Measurements from ENCODE around the gene TBC1D22B. TPM values are rescaled to one million over a fixed set of nuclear protein-coding genes. Genes with fewer than 3 reads are reported as not detected.
"Not testable (repeated sequence)": the region's sequence is repeated elsewhere in the genome, so short reads cannot be mapped to it uniquely, and the experiment has no call there.

Gene TBC1D22B
- total and polyA plus RNA-seq, 7 donors, result 4.3 to 25.6 (median 9.0) TPM

DNA sequence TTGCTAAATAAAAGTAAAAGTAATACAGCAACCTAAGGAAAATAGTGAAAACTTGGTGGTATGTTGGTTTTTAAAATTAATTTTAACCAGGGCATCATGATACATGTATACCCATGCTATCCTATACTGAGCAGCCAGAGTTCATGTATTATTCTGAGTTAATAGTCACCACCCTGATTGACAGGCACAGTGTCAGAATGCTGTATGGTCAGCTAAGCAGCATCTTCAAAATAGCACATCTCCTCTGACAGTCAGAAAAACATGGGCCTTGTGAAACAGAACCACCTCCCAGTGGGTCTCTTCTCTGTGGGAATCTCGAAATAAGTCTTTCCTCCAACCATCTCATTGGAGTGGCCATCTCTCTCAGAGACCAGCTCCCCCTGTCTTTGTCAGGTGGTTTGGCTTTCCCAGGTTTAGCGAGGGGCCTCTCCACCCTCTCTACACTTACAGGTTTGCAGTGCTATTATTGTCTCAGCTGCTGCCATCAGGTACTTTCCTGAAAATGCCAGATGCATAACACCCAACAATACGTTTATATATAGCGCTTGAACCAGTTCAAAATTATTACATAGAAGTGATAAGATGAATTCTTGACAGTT lies 49.2 kb downstream of the TBC1D22B start:
- 87 to 94% (median 88%) methylated on average over 4 of the region's 4 CpGs for WGBS, 3 donors

DNA sequence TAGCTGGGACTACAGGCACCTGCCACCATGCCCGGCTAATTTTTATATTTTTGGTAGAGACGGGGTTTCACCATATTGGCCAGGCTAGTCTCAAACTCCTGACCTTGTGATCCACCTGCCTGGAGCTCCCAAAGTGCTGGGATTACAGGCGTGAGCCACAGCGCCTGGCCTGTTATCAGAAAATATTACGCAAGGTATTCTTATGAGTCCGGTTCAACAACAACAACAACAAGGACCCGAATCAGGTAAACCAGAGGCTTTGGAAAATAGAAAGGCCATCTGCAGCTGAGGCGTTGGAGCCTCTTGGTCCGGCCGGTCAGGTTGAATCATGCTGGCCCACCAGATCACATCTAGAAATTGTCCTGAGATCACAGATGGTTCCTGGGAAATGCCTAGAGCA lies 49.9 kb downstream of the TBC1D22B start:
- Histone ChIP-seq H3K36me3 (ENCODE audit: insufficient read depth in 1 of 2, low read depth in 1 of 2) (peaks cover 6 to 40% of the 10 kb centered on the region in 2 donors), H3K4me1 (peaks cover 16% of the 10 kb centered on the region)
- H3K9me3 ChIP-seq; intact Hi-C loops (cut with DNase I); DNase-seq; ATAC-seq; H3K27ac ChIP-seq; H3K27me3 ChIP-seq (ENCODE audit: insufficient read depth in 3 of 3, low read length in 2 of 3); H3K4me3 ChIP-seq: not testable (repeated sequence)
- 92 to 96% (median 94%) methylated on average over 10 of the region's 10 CpGs for WGBS, 3 donors

More for the DNA sequence above, 49.2 kb downstream of the TBC1D22B start:
- no peak for DNase-seq
- no peaks in the 10 kb centered on the region for H3K9me3 ChIP-seq
- no peak overlapping the region for H3K4me3 ChIP-seq
- H3K27me3 ChIP-seq (ENCODE audit: insufficient read depth in 3 of 3, low read length in 2 of 3), result no peaks in the 10 kb centered on the region
- peaks cover 6 to 43% of the 10 kb centered on the region in 2 donors for H3K36me3 ChIP-seq (ENCODE audit: insufficient read depth in 1 of 2, low read depth in 1 of 2)
- peaks cover 16% of the 10 kb centered on the region for H3K4me1 ChIP-seq
- H3K27ac ChIP-seq, result peak overlapping the region; percentile 12
- ATAC-seq, result peak in 2 of 4 donors; percentile 31 to 46
- TF ChIP-seq, protein P1, sequence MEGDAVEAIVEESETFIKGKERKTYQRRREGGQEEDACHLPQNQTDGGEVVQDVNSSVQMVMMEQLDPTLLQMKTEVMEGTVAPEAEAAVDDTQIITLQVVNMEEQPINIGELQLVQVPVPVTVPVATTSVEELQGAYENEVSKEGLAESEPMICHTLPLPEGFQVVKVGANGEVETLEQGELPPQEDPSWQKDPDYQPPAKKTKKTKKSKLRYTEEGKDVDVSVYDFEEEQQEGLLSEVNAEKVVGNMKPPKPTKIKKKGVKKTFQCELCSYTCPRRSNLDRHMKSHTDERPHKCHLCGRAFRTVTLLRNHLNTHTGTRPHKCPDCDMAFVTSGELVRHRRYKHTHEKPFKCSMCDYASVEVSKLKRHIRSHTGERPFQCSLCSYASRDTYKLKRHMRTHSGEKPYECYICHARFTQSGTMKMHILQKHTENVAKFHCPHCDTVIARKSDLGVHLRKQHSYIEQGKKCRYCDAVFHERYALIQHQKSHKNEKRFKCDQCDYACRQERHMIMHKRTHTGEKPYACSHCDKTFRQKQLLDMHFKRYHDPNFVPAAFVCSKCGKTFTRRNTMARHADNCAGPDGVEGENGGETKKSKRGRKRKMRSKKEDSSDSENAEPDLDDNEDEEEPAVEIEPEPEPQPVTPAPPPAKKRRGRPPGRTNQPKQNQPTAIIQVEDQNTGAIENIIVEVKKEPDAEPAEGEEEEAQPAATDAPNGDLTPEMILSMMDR (IDR thresholded peaks at IDR 0.05), result no peak
- intact Hi-C loops (cut with DNase I), result no loop called here

GRCh38 chr6:37308069-37308815 lies 50.7 kb downstream of the TBC1D22B start:
- TF ChIP-seq, protein P1 (IDR thresholded peaks at IDR 0.05), result no peak
- Histone ChIP-seq H3K36me3 (ENCODE audit: insufficient read depth in 1 of 2, low read depth in 1 of 2) (peaks cover 4 to 39% of the 10 kb centered on the region in 2 donors), H3K27me3 (ENCODE audit: insufficient read depth in 3 of 3, low read length in 2 of 3) (no peaks in the 10 kb centered on the region), H3K9me3 (no peaks in the 10 kb centered on the region), H3K4me1 (peaks cover 16% of the 10 kb centered on the region), H3K27ac (peak overlapping the region; percentile 13), H3K4me3 (no peak overlapping the region)
- intact Hi-C loops (cut with DNase I), result no loop called here
- 42 to 68% (median 43%) methylated on average over 5 of the region's 5 CpGs for WGBS, 3 donors
- ATAC-seq (peak in 3 of 4 donors; percentile 60 to 77 (median 63)), DNase-seq (no peak)

DNA sequence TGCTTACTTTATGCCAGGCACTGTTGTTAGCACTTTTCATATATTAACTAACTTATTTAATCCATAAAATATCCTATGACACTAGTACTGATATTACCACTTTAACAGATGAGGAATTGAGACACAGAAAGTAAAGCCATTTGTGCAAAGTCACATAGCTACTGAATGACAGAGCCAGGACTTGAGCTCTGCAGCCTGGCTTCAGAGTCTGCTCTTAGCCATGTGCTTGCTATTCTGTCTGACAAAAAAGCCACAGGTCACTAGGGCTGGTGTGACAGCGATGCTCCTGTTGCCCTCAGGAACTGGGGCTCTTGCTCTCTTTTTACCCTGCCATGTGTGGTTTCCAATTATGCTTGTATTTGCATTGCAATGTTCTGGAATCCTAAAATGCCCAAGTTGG lies 51.5 kb downstream of the TBC1D22B start:
- peak in 3 of 4 donors; percentile 44 to 73 (median 54) for ATAC-seq
- H3K4me1 ChIP-seq, result peaks cover 16% of the 10 kb centered on the region
- H3K4me3 ChIP-seq, result no peak overlapping the region
- peaks cover 3 to 39% of the 10 kb centered on the region in 2 donors for H3K36me3 ChIP-seq (ENCODE audit: insufficient read depth in 1 of 2, low read depth in 1 of 2)
- intact Hi-C loops (cut with DNase I), result no loop called here
- DNase-seq, result no peak
- H3K9me3 ChIP-seq, result no peaks in the 10 kb centered on the region
- 76 to 100% (median 87%) methylated on average over 1 of the region's 1 CpG for WGBS, 3 donors
- TF ChIP-seq, protein P1 (IDR thresholded peaks at IDR 0.05), result no peak
- no peaks in the 10 kb centered on the region for H3K27me3 ChIP-seq (ENCODE audit: insufficient read depth in 3 of 3, low read length in 2 of 3)
- no peak overlapping the region for H3K27ac ChIP-seq

DNA sequence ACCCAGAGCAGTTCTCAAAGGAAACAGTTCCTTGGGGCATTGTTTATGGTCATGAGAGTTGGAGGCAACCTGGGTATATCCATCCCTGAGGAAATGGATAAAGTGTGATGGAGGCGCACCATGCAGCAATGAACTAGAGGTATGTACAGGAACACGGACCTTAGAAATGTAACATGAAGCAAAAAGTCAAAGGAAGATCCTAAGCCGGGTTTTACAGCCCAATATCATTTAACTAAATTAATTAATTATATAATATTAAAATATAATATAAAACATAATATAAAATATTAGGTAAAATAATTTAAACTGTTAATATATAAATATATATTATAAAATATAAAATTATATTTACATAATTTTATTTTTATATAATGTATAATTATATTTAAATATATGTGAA lies 52.1 kb downstream of the TBC1D22B start:
- peaks cover 16% of the 10 kb centered on the region for H3K4me1 ChIP-seq
- no peak for DNase-seq
- no peak for ATAC-seq
- H3K27ac ChIP-seq, result no peak overlapping the region
- no peaks in the 10 kb centered on the region for H3K9me3 ChIP-seq
- no peak overlapping the region for H3K4me3 ChIP-seq
- 66 to 83% (median 68%) methylated on average over 3 of the region's 3 CpGs for WGBS, 3 donors
- intact Hi-C loops (cut with DNase I), result no loop called here
- H3K27me3 ChIP-seq (ENCODE audit: insufficient read depth in 3 of 3, low read length in 2 of 3), result no peaks in the 10 kb centered on the region
- TF ChIP-seq, protein P1 (IDR thresholded peaks at IDR 0.05), result no peak
- peaks cover 3 to 44% of the 10 kb centered on the region in 2 donors for H3K36me3 ChIP-seq (ENCODE audit: insufficient read depth in 1 of 2, low read depth in 1 of 2)

Data from psoas muscle (tissue), 8 donors.